PC-3 (cell line): Measurements from ENCODE around the gene NR1I3. TPM values are rescaled to one million over a fixed set of nuclear protein-coding genes. Genes with fewer than 3 reads are reported as not detected.

Source experiments
- ATAC-seq: fragments of 200-7000 bp; cut with Tn5 transposase; 2 replicates; pipeline ENCODE4 v1.9.1; 2020; ENCODE audit warnings: mild to moderate bottlenecking, moderate library complexity
- BruUV-seq: library from RNA; stranded (reverse); fragments of 400-500 nt; replicated peaks from 2 replicates; lab custom pipeline; 2021; lab: Mats Ljungman, UMichigan
- CTCF ChIA-PET: fragments of 300-600 bp; sonication (Branson Sonifier 250); formaldehyde crosslinking; loops from one replicate; lab custom pipeline; 2022; ENCODE audit warnings: antibody characterized with exemption; lab: Charles Lee
- POLR2A ChIA-PET: fragments of 300-600 bp; sonication (Branson Sonifier 250); formaldehyde crosslinking; loops from one replicate; lab custom pipeline; 2022; ENCODE audit warnings: antibody characterized with exemption; ENCODE audit not compliant: unreplicated experiment; lab: Charles Lee
- DNase-seq: peaks from one replicate; pipeline ENCODE4 v3.0.0-alpha.2; 2015
- H2AFZ ChIP-seq: fragments of 300-600 bp; sonication (generic); 2 replicates; pipeline ENCODE4 v1.6.0; 2016; ENCODE audit warnings: antibody characterized with exemption, low read length
- H3F3A ChIP-seq: fragments of 300-600 bp; sonication (generic); one replicate; pipeline ENCODE4 v1.6.0; 2017; ENCODE audit warnings: antibody characterized with exemption, low read length, control low read depth, mild to moderate bottlenecking; ENCODE audit not compliant: unreplicated experiment
- H3K27ac ChIP-seq: fragments of 300-600 bp; sonication (generic); 2 replicates; pipeline ENCODE4 v1.5.1; 2016; ENCODE audit warnings: mild to moderate bottlenecking, low read length
- H3K27me3 ChIP-seq: fragments of 300-600 bp; sonication (generic); 2 replicates; pipeline ENCODE4 v1.6.1; 2016; ENCODE audit warnings: low read length, mixed read lengths
- H3K36me3 ChIP-seq: fragments of 300-600 bp; sonication (generic); 2 replicates; pipeline ENCODE4 v1.6.1; 2016; ENCODE audit warnings: low read depth, mixed run types, low read length, mixed read lengths
- H3K4me1 ChIP-seq: fragments of 300-600 bp; sonication (generic); 2 replicates; pipeline ENCODE4 v1.5.1; 2016; ENCODE audit warnings: low read length; ENCODE audit not compliant: insufficient read depth
- H3K4me2 ChIP-seq: fragments of 300-600 bp; sonication (generic); 2 replicates; pipeline ENCODE4 v1.6.0; 2016; ENCODE audit warnings: low read length
- H3K4me3 ChIP-seq: fragments of 300-600 bp; sonication (generic); 2 replicates; pipeline ENCODE4 v1.5.1; 2016; ENCODE audit warnings: mild to moderate bottlenecking, low read length, mixed read lengths
- H3K79me2 ChIP-seq: fragments of 300-600 bp; sonication (generic); 2 replicates; pipeline ENCODE4 v1.6.1; 2017; ENCODE audit warnings: low read length, mixed read lengths
- H3K9ac ChIP-seq: fragments of 300-600 bp; sonication (generic); 2 replicates; pipeline ENCODE4 v1.6.0; 2016; ENCODE audit warnings: mild to moderate bottlenecking, low read length
- H3K9me2 ChIP-seq: fragments of 300-600 bp; sonication (generic); replicated peaks from 2 replicates; pipeline ENCODE4 v1.6.1; 2016; ENCODE audit warnings: mixed run types, low read length, mixed read lengths
- H3K9me3 ChIP-seq: fragments of 300-600 bp; sonication (generic); 2 replicates; pipeline ENCODE4 v1.6.1; 2016; ENCODE audit warnings: low read length, mixed read lengths
- H4K20me1 ChIP-seq: fragments of 300-600 bp; sonication (generic); 2 replicates; pipeline ENCODE4 v1.6.1; 2016; ENCODE audit warnings: low read length, mixed read lengths
- CTCF ChIP-seq: fragments of 300-600 bp; sonication (generic); conservative IDR thresholded peaks from 2 replicates; pipeline ENCODE4 v1.5.1; 2017; ENCODE audit warnings: antibody characterized with exemption, low read depth, mild to moderate bottlenecking, low read length
- EZH2 ChIP-seq: fragments of 300-600 bp; sonication (generic); IDR thresholded peaks from one replicate; pipeline ENCODE4 v1.6.1; 2017; ENCODE audit warnings: antibody characterized with exemption, mild to moderate bottlenecking, low read length; ENCODE audit not compliant: unreplicated experiment
- EZH2phosphoT487 ChIP-seq: fragments of 300-600 bp; sonication (generic); IDR thresholded peaks from 2 replicates; pipeline ENCODE4 v1.6.1; 2018; ENCODE audit warnings: mild to moderate bottlenecking, antibody characterized with exemption, low read length, borderline replicate concordance
- intact Hi-C: fragments of 100-400 bp; cut with micrococcal nuclease; formaldehyde crosslinking; loops from 2 replicates; pipeline ENCODE4 v1.9.0; 2023
- total RNA-seq: library from RNA; depleted of rRNA; stranded (reverse); fragments of >200 nt; gene quantifications from 2 replicates; pipeline ENCODE4 v1.2.3, GENCODE V29; 2014

NR1I3 gene
- total RNA-seq, 1 experiment from 2014 or later, result not detected

- CTCF ChIA-PET, result no interaction called here
These were observed 6.9 kb upstream of the NR1I3 start for GRCh38 chr1:161244888-161245287.

GRCh38 chr1:161242313-161242712 lies 4.3 kb upstream of the NR1I3 start:
- no peaks in the 10 kb centered on the region for H3K9me3 ChIP-seq
- ChIA-PET CTCF (no interaction called here), POLR2A (no interaction called here)
- H3K9me2 ChIP-seq, result 0 out of 2 replicates have a peak, but pooled peaks cover 5% of the 10 kb centered on the region
- DNase-seq (peak; percentile 37), ATAC-seq (peak; percentile 58)
- H3K79me2 ChIP-seq, result no peaks in the 10 kb centered on the region
- H3K27me3 ChIP-seq, result no peaks in the 10 kb centered on the region
- no peaks in the 10 kb centered on the region for H3K36me3 ChIP-seq
- no TSS peak for BruUV-seq
- intact Hi-C loops, result no loop called here
- no peak overlapping the region for H2AFZ ChIP-seq
- H4K20me1 ChIP-seq, result no peaks in the 10 kb centered on the region
- H3K9ac ChIP-seq, result no peak overlapping the region
- H3K4me1 ChIP-seq, result peaks cover 9% of the 10 kb centered on the region
- H3K4me2 ChIP-seq, result no peak overlapping the region
- H3K4me3 ChIP-seq, result no peak overlapping the region
- no peak for TF ChIP-seq CTCF
- TF ChIP-seq EZH2, result no peak
- no peak for TF ChIP-seq EZH2phosphoT487
- no peaks in the 10 kb centered on the region for H3F3A ChIP-seq
- no peak overlapping the region for H3K27ac ChIP-seq

More at GRCh38 chr1:161244888-161245287, 6.9 kb upstream of the NR1I3 start:
- TF ChIP-seq EZH2phosphoT487, result no peak
- TF ChIP-seq EZH2, result no peak
- Histone ChIP-seq H3K9ac (no peak overlapping the region), H3K9me2 (0 out of 2 replicates have a peak, but pooled peaks cover 5% of the 10 kb centered on the region), H3K4me1 (peaks cover 9% of the 10 kb centered on the region), H3K79me2 (no peaks in the 10 kb centered on the region), H3K27ac (no peak overlapping the region), H3K27me3 (no peaks in the 10 kb centered on the region), H3K4me2 (no peak overlapping the region), H3K4me3 (no peak overlapping the region), H3F3A (no peaks in the 10 kb centered on the region), H2AFZ (no peak overlapping the region), H3K9me3 (no peaks in the 10 kb centered on the region), H3K36me3 (no peaks in the 10 kb centered on the region), H4K20me1 (no peaks in the 10 kb centered on the region)
- no peak for DNase-seq
- ATAC-seq, result no peak
- intact Hi-C loops, result no loop called here
- BruUV-seq, result no TSS peak
- POLR2A ChIA-PET, result no interaction called here

DNA sequence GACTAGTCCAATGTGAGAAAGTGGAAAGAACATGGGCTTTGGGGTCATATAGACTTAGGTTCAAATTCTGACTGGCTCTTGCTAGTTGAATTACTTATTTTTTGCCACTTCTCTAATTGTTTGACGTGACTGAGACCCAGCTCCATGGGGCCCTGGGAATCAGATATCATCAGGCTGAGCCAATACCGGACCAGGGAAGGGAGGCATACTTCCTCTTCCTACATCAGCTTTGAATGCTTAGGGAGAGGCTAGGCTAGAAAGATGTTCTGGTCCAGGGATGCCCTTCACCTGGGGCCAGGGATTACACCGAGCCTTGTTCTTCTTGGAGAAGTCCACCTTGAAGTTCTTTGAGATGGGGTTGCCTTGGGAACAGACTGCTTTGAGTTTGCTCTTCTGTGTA lies 3.7 kb upstream of the NR1I3 start:
- no TSS peak for BruUV-seq
- POLR2A ChIA-PET, result no interaction called here
- TF ChIP-seq CTCF, result no peak
- no peak for TF ChIP-seq EZH2
- no peak for TF ChIP-seq EZH2phosphoT487

More for the DNA sequence above, 3.7 kb upstream of the NR1I3 start:
- DNase-seq, result no peak
- H3K9me3 ChIP-seq, result no peaks in the 10 kb centered on the region
- H3K27ac ChIP-seq, result no peak overlapping the region
- CTCF ChIA-PET, result no interaction called here
- no peaks in the 10 kb centered on the region for H3K79me2 ChIP-seq
- H3K9me2 ChIP-seq, result 0 out of 2 replicates have a peak, but pooled peaks cover 5% of the 10 kb centered on the region
- H3K36me3 ChIP-seq, result no peaks in the 10 kb centered on the region
- ATAC-seq, result no peak
- H3K4me1 ChIP-seq, result peaks cover 9% of the 10 kb centered on the region
- no peaks in the 10 kb centered on the region for H4K20me1 ChIP-seq
- no peak overlapping the region for H3K4me3 ChIP-seq
- no peak overlapping the region for H3K4me2 ChIP-seq
- no peaks in the 10 kb centered on the region for H3F3A ChIP-seq
- intact Hi-C loops, result no loop called here
- H3K9ac ChIP-seq, result no peak overlapping the region
- H2AFZ ChIP-seq, result no peak overlapping the region
- H3K27me3 ChIP-seq, result no peaks in the 10 kb centered on the region
